WTC11 (cell line): Measurements from ENCODE around the gene PPP1R2C. TPM values are rescaled to one million over a fixed set of nuclear protein-coding genes. Genes with fewer than 3 reads are reported as not detected.

Source experiments
- ATAC-seq: fragments of 200-7000 bp; cut with Tn5 transposase; 2 replicates; pipeline ENCODE4 v1.10.0; 2021; ENCODE audit warnings: mild to moderate bottlenecking, moderate library complexity
- CTCF ChIA-PET: fragments of 300-600 bp; sonication (Branson Sonifier 250); formaldehyde crosslinking; loops from one replicate; lab custom pipeline; 2021; ENCODE audit warnings: antibody characterized with exemption; lab: Charles Lee
- POLR2A ChIA-PET: fragments of 350-600 bp; sonication (Branson Sonifier 250); formaldehyde crosslinking; loops from one replicate; lab custom pipeline; 2021; ENCODE audit warnings: antibody characterized with exemption; lab: Charles Lee
- DNase-seq: peaks from one replicate; pipeline ENCODE4 v3.0.0; 2021; ENCODE audit warnings: low spot score
- H3K27ac Mint-ChIP-seq: 2 replicates; pipeline ENCODE4 v1.8.0; 2021; ENCODE audit warnings: mixed read lengths
- H3K27me3 Mint-ChIP-seq: 2 replicates; pipeline ENCODE4 v1.8.0; 2021; ENCODE audit warnings: low read depth, mild to moderate bottlenecking, moderate library complexity, mixed read lengths
- H3K36me3 Mint-ChIP-seq: 2 replicates; pipeline ENCODE4 v1.8.0; 2021; ENCODE audit warnings: mixed read lengths
- H3K4me1 Mint-ChIP-seq: 2 replicates; pipeline ENCODE4 v1.8.0; 2022; ENCODE audit warnings: mixed read lengths
- H3K4me3 Mint-ChIP-seq: 2 replicates; pipeline ENCODE4 v1.8.0; 2021; ENCODE audit warnings: mild to moderate bottlenecking, moderate library complexity, mixed read lengths
- H3K9me3 Mint-ChIP-seq: 2 replicates; pipeline ENCODE4 v1.8.0; 2021; ENCODE audit warnings: mixed read lengths
- CREB1 ChIP-seq: sonication (generic); formaldehyde crosslinking; IDR thresholded peaks from 2 replicates; pipeline ENCODE4 v1.8.0; 2023; ENCODE audit warnings: mild to moderate bottlenecking, missing genetic modification reagents
- ELF4 ChIP-seq: sonication (generic); formaldehyde crosslinking; IDR thresholded peaks from 2 replicates; pipeline ENCODE4 v1.8.1; 2022; ENCODE audit warnings: low read depth, mild to moderate bottlenecking, moderate library complexity, missing genetic modification reagents
- EMX1 ChIP-seq: fragments of 250-450 bp; sonication (Bioruptor Pico); IDR thresholded peaks from 2 replicates; pipeline ENCODE4 v1.8.0; 2021; ENCODE audit warnings: mild to moderate bottlenecking
- FOXJ3 ChIP-seq: sonication (generic); formaldehyde crosslinking; IDR thresholded peaks from 2 replicates; pipeline ENCODE4 v1.9.0; 2021; ENCODE audit warnings: missing genetic modification reagents, mild to moderate bottlenecking, borderline replicate concordance
- GABPB1 ChIP-seq: sonication (generic); formaldehyde crosslinking; IDR thresholded peaks from 2 replicates; pipeline ENCODE4 v1.8.1; 2023; ENCODE audit warnings: mild to moderate bottlenecking, missing genetic modification reagents
- IRF1 ChIP-seq: sonication (generic); formaldehyde crosslinking; IDR thresholded peaks from 2 replicates; pipeline ENCODE4 v1.8.0; 2023; ENCODE audit warnings: missing genetic modification reagents
- JAZF1 ChIP-seq: fragments of 250-450 bp; sonication (Bioruptor Pico); IDR thresholded peaks from 2 replicates; pipeline ENCODE4 v1.9.0; 2021; ENCODE audit warnings: moderate library complexity, mild to moderate bottlenecking, inconsistent platforms
- NR1H2 ChIP-seq: sonication (generic); formaldehyde crosslinking; IDR thresholded peaks from 2 replicates; pipeline ENCODE4 v1.9.0; 2021; ENCODE audit warnings: mild to moderate bottlenecking, moderate library complexity, missing genetic modification reagents
- NR2C2 ChIP-seq: sonication (generic); formaldehyde crosslinking; IDR thresholded peaks from 2 replicates; pipeline ENCODE4 v1.8.0; 2022; ENCODE audit warnings: mild to moderate bottlenecking, missing genetic modification reagents
- PRDM15 ChIP-seq: sonication (generic); formaldehyde crosslinking; IDR thresholded peaks from 2 replicates; pipeline ENCODE4 v1.8.0; 2022; ENCODE audit warnings: missing genetic modification reagents
- ZBTB43 ChIP-seq: sonication (generic); formaldehyde crosslinking; IDR thresholded peaks from 2 replicates; pipeline ENCODE4 v1.8.1; 2023; ENCODE audit warnings: mild to moderate bottlenecking, missing genetic modification reagents
- ZMAT4 ChIP-seq: fragments of 250-450 bp; sonication (Bioruptor Pico); IDR thresholded peaks from 2 replicates; pipeline ENCODE4 v1.9.0; 2021; ENCODE audit warnings: mild to moderate bottlenecking
- ZNF512 ChIP-seq: sonication (generic); formaldehyde crosslinking; IDR thresholded peaks from 2 replicates; pipeline ENCODE4 v1.8.1; 2022; ENCODE audit warnings: missing genetic modification reagents, borderline replicate concordance
- total RNA-seq: library from RNA; stranded (reverse); gene quantifications from 3 replicates; pipeline ENCODE4 v1.2.3, GENCODE V29; 2021
- TF ChIP-seq, protein P1 (sequence below): sonication (generic); formaldehyde crosslinking; IDR thresholded peaks from 2 replicates; pipeline ENCODE4 v1.8.1; 2023; ENCODE audit warnings: mild to moderate bottlenecking, missing genetic modification reagents
- TF ChIP-seq, protein P2 (sequence below): sonication (generic); formaldehyde crosslinking; IDR thresholded peaks from 2 replicates; pipeline ENCODE4 v1.8.1; 2023; ENCODE audit warnings: mild to moderate bottlenecking, missing genetic modification reagents, borderline replicate concordance
- TF ChIP-seq, protein P3 (sequence below): sonication (generic); formaldehyde crosslinking; IDR thresholded peaks from 2 replicates; pipeline ENCODE4 v1.8.1; 2022; ENCODE audit warnings: mild to moderate bottlenecking, missing genetic modification reagents, moderate library complexity, borderline replicate concordance

Gene PPP1R2C
- total RNA-seq, 1 experiment from 2014 or later, result not detected

GRCh38 chrX:42746606-42747005, 31.4 kb downstream of the PPP1R2C start:
- Mint-ChIP-seq H3K27me3 (no peaks in the 10 kb centered on the region), H3K4me3 (no peak overlapping the region), H3K27ac (no peak overlapping the region), H3K4me1 (peaks cover 8% of the 10 kb centered on the region), H3K9me3 (peaks cover 9% of the 10 kb centered on the region), H3K36me3 (peaks cover 4% of the 10 kb centered on the region; the same call in 1 of the 2 replicates)
- DNase-seq (no peak), ATAC-seq (no peak)
- CTCF ChIA-PET, result no interaction called here
- POLR2A ChIA-PET, result no interaction called here
- TF ChIP-seq JAZF1 (CRISPR knock-in tag) (no peak), EMX1 (CRISPR knock-in tag) (no peak), IRF1 (CRISPR knock-in tag) (no peak), CREB1 (CRISPR knock-in tag) (no peak), NR1H2 (CRISPR knock-in tag) (no peak), ZNF512 (CRISPR knock-in tag) (no peak), PRDM15 (CRISPR knock-in tag) (no peak), ELF4 (CRISPR knock-in tag) (no peak), ZMAT4 (CRISPR knock-in tag) (no peak), GABPB1 (CRISPR knock-in tag) (no peak), FOXJ3 (CRISPR knock-in tag) (no peak), ZBTB43 (CRISPR knock-in tag) (no peak), NR2C2 (no peak)
- TF ChIP-seq, protein P1, sequence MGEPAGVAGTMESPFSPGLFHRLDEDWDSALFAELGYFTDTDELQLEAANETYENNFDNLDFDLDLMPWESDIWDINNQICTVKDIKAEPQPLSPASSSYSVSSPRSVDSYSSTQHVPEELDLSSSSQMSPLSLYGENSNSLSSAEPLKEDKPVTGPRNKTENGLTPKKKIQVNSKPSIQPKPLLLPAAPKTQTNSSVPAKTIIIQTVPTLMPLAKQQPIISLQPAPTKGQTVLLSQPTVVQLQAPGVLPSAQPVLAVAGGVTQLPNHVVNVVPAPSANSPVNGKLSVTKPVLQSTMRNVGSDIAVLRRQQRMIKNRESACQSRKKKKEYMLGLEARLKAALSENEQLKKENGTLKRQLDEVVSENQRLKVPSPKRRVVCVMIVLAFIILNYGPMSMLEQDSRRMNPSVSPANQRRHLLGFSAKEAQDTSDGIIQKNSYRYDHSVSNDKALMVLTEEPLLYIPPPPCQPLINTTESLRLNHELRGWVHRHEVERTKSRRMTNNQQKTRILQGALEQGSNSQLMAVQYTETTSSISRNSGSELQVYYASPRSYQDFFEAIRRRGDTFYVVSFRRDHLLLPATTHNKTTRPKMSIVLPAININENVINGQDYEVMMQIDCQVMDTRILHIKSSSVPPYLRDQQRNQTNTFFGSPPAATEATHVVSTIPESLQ (CRISPR knock-in tag), result no peak
- TF ChIP-seq, protein P2, sequence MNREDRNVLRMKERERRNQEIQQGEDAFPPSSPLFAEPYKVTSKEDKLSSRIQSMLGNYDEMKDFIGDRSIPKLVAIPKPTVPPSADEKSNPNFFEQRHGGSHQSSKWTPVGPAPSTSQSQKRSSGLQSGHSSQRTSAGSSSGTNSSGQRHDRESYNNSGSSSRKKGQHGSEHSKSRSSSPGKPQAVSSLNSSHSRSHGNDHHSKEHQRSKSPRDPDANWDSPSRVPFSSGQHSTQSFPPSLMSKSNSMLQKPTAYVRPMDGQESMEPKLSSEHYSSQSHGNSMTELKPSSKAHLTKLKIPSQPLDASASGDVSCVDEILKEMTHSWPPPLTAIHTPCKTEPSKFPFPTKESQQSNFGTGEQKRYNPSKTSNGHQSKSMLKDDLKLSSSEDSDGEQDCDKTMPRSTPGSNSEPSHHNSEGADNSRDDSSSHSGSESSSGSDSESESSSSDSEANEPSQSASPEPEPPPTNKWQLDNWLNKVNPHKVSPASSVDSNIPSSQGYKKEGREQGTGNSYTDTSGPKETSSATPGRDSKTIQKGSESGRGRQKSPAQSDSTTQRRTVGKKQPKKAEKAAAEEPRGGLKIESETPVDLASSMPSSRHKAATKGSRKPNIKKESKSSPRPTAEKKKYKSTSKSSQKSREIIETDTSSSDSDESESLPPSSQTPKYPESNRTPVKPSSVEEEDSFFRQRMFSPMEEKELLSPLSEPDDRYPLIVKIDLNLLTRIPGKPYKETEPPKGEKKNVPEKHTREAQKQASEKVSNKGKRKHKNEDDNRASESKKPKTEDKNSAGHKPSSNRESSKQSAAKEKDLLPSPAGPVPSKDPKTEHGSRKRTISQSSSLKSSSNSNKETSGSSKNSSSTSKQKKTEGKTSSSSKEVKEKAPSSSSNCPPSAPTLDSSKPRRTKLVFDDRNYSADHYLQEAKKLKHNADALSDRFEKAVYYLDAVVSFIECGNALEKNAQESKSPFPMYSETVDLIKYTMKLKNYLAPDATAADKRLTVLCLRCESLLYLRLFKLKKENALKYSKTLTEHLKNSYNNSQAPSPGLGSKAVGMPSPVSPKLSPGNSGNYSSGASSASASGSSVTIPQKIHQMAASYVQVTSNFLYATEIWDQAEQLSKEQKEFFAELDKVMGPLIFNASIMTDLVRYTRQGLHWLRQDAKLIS (CRISPR knock-in tag), result no peak
- TF ChIP-seq, protein P3, sequence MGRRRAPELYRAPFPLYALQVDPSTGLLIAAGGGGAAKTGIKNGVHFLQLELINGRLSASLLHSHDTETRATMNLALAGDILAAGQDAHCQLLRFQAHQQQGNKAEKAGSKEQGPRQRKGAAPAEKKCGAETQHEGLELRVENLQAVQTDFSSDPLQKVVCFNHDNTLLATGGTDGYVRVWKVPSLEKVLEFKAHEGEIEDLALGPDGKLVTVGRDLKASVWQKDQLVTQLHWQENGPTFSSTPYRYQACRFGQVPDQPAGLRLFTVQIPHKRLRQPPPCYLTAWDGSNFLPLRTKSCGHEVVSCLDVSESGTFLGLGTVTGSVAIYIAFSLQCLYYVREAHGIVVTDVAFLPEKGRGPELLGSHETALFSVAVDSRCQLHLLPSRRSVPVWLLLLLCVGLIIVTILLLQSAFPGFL (CRISPR knock-in tag), result no peak
